Fibroblast of lung (primary cell): ENCODE results near the gene NEUROG1.

ENCODE experiments used
- CTCF ChIP-seq, 2 donors: IDR thresholded peaks in 1 of 2; conservative IDR thresholded peaks in 1 of 2; 1 replicate in 1 of 2; 2 replicates in 1 of 2; pipeline ENCODE4 v1.5.1; 2011 to 2012; ENCODE audit warnings: low read length in 2 of 2, control low read depth in 1 of 2, inconsistent platforms in 1 of 2, low read depth in 1 of 2, mild to moderate bottlenecking in 1 of 2
- EZH2 ChIP-seq: IDR thresholded peaks from 2 replicates; pipeline ENCODE4 v1.5.1; 2012; ENCODE audit warnings: low read length, control low read depth, mild to moderate bottlenecking; ENCODE audit errors: missing control alignments

- no peak for TF ChIP-seq CTCF (conservative IDR thresholded peaks at IDR 0.05 in 1 of 2, IDR thresholded peaks at IDR 0.05 in 1 of 2; ENCODE audit: low read depth in 1 of 2, low read length in 2 of 2)
- TF ChIP-seq EZH2: no peak
Measured at GRCh38 chr5:135570453-135570764, 34.6 kb upstream of the NEUROG1 start.
